ENCODE data around the gene RAB22A. TPM values are rescaled to one million over a fixed set of nuclear protein-coding genes. Genes with fewer than 3 reads are reported as not detected.

The RAB22A gene
- polyA plus RNA-seq, 3 donors, result 16.0 to 21.0 (median 20.9) TPM

DNA sequence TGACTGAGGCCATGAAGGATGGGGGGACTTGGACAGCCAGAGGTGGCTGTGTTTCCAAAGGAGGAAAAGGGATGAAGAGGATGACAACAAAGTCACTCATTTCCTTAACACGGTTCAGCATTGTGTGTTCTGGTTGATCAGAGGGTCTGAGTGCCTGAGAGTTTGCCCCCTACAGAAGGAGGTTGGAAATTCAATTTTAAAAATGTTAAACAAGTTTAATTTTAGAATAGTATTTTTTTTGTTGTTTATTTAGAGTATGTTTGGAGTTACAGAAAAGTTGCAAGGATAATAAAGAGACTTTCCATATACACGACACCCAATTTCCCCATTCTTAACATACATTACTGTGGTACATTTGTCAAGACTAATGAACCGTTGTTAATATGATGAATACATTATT is 69.2 kb downstream of the RAB22A start:
- DNase-seq, result no peak

DNA sequence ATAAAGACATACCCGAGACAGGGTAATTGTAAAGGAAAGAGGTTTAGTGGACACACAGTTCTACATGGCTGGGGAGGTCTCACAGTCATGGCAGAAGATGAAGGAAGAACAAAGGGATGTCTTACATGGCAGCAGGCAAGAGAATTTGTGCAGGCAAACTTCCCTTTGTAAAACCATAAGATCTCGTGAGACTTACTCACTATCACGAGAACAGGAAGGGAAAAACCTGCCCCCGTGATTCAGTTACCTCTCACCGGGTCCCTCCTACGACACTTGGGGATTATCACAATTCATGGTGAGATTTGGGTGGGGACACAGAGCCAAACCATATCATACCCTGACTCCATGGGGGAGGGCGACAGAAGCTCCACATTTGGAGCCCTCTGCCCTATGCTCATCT is 72.1 kb downstream of the RAB22A start:
- no peak for DNase-seq

DNA sequence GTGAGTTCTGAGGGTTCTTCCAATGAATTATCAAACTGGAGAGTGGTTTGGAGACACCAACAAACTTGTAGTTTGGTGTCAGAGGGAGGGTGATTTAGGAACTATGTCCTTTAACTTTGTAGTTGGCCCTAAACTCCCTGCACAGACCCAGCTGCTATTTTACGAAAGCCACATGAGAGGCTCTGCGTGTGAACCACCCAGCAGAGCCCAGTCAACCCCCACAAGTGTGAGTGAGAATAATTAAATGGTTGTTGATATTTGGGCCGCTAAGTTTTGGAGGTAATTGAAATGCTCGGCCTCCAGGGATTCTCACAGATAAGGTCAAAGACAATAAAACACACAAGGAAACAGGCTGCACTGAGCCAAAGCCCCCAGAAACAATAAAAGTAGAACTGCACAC is 72.6 kb downstream of the RAB22A start:
- no peak for DNase-seq

DNA sequence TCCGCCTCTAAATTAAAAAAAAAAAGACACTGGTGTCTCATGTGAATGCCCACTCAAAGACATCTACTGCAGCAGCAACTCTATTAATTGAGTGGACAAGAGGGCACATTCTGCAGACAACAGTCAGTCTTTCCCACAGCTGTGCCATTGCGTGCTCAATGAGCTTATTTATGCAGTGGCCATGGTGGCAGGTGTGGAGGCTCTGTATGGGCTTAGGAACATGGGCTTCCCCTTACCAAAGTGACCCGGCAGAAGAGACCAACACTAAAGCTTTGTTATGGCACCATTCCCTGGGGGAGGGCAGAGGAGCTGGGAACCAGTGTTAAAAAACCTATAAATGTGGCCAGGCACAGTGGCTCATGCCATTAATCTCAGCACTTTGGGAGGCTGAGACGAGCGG is 75.3 kb downstream of the RAB22A start:
- no peak for DNase-seq

DNA sequence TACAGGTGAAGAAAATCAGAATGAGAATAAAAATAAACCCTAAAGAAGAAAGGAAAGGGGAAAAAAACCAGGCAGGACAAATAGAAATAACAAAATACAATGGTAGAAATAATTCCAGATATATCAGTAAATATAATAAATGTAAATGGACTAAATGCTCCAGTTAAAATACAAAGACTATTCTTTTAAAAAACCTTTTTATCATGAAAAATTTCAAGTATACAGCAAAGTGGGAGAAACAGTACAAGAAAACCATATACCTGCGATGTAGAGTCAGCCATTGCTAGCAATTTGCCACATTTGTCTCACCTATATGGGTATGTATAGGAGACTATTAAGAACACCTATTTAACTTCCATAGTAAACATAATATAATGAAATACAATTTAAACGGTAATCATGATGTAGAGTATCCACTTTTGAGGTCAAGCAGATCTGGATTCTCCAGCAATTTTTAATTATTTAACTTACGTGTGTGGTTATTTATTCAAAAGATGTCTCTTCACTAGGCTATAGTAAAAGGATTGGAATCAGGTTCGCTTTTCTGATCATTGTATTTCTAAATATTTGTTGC is 78.6 kb downstream of the RAB22A start:
- DNase-seq, result no peak

DNA sequence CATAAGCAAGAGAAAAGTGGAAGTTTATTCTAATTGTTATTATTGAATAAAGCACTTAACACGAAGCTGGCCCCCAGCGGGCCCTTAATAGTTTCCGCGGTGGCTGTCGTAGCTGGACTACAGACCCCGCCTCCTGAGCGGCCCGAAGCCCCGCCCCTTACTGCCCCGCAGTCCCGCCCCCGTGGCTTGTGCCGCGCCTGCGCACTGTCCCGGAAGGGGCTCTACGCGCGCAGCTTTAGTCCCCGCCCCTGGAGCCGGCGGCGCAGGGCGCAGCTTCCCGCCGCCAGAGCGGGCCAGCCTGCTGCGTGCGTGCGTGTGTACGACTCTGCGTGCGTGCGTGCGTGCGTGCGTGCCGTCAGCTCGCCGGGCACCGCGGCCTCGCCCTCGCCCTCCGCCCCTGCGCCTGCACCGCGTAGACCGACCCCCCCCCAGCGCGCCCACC is 79.4 kb downstream of the RAB22A start, which contains the start of gene VAPB:
TSS of gene VAPB (plus strand) at position 348 of the 442 bp plus-strand sequence. CDS start 231 bp downstream, outside the sequence.
- DNase-seq, result peak; percentile 93

DNA sequence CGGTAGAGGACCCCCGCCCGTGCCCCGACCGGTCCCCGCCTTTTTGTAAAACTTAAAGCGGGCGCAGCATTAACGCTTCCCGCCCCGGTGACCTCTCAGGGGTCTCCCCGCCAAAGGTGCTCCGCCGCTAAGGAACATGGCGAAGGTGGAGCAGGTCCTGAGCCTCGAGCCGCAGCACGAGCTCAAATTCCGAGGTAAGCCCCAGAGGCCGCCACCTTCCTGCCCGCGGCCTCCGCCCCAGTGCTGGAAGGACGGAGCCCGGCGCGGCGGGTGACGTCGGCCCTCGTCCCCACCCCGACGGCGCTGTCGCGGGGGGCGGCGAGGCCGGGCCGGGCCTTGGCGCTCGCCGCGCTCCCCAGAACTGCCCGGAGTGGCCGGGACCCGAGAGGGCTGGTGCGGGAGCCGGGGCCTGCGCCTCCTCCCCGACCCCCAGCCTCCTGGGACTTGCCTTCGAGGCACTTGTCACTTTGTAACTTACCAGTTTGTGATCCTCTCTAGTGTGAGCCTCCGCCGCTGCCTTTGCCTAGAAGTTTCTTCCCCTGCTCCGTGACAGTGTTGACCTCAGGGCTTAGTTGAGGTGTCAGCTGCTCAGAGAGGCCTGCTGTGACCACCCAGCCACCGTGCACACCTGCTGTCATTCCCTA is 79.9 kb downstream of the RAB22A start:
- peak; percentile 22 for DNase-seq

DNA sequence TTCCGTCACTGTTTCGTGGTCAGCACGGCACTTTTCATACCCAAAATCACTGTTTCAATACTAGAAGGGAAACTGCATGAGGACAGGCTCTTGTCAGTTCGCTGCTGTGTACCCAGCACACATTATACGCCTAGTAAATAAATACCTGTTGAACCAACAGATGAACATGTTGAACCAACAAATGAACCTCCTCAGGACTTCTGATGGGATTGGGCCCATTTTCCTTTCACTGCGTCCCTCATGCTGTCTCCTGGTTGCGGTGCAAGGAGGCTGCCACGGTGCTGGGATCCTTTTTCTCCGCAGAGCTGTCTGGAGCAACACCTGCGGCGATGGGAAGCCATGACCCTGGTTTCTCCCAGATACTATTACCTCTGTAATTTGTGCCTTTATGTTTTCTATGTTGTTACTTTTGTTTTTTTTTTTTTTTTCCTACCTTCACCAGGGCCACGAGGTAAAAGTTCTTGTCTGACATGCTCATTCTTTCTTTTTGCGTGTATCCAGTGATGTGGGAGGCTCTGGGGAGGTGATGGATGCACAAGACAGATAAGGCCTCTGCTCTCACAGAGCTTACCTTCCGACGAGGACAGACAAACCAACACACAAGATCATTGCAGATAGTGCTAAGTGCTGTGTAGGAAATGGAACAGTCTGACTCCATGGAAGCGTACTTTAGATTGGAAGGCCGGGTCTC is 80.6 kb downstream of the RAB22A start:
- no peak for DNase-seq

DNA sequence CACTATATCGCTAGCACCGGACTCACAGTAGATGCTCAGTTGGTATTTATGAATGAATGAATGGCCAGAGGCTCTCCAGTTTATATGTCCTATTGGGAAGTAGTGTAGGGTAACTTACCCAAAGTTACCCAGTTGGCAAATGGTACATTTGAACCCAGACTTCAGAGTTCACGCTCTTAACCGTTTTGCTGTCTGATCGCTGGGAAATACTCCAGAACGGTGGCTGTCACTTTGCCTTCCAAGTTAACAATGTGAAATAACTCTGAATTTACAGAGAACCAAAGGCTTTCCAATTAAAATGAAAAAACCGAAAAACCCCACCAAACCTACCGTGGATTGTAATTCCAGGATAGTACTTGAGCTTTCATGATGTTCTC is 81.1 kb downstream of the RAB22A start:
- DNase-seq, result no peak

DNA sequence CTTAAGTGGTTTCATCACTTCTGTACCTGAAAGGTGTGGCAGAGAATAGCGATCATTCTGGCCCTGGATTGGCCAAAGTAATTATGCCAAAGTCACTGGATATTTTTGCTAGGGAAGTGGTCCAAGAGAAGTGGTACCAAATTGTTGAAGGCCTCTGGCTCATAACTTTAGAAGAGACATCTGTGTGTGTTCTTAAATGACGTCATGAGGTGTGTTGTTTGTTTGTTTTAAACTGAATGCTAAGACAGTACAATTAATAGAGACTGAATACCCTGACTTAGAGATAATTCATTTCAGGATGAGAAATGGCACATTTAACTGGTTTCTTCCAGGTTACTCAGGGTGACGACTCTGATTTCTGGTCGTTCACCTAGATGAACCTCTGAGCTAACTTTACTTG is 82.8 kb downstream of the RAB22A start:
- DNase-seq, result no peak

DNA sequence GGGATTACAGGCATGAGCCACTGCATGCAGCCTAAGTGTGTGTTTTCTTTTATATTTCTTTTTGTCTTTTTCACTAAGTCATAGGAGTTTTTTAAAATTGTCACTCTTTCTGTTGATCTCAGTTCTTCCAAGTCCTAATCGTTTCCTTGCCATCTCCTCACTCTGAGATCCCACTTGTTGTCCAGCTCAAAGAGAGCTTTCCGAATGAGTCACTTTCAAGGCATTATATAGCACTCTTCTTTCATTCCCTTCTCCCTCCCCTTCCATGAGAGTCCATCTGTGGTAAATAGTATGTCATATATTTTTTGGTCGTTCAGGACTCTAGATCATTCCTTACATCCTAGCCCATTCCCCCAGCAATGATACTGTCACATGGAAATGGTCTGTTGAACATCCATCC is 83.8 kb downstream of the RAB22A start:
- DNase-seq, result no peak

DNA sequence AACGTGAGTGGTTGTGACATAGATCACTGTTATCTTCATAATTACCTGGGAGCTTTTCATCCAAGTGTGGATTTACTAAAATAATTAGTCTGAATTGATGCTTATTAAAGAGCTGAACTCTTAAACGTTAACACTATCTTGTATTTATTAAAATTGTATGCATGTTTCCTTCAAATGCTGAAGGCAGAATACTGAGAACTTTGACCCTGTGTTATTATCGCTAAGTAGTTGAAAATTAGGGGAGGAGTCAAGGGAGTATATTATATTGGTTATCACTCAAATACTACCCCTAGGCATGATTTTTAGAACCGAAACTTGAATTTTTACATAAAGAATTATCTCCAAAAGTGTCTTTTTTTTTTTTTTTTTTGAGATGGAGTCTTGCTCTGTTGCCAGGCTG is 85.3 kb downstream of the RAB22A start:
- no peak for DNase-seq

DNA sequence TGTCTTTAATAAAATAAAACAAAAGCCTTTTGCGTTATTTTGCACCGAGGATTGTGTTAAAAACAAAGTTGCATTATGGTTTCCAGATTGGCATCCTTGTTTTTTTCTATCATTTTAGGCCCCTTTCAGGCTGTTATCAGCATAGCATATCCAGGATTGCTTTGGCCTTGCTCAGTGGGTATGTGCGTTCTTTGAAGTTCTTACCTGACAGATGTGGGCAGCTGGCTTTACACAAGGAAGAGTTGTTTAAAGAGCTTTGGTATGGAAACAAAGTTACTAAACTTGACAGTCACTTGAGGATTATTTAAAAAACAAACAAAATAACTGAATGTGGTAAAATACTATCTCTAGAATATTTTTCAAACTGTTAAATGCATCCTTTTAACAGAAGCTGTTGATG is 86.1 kb downstream of the RAB22A start:
- DNase-seq, result no peak

DNA sequence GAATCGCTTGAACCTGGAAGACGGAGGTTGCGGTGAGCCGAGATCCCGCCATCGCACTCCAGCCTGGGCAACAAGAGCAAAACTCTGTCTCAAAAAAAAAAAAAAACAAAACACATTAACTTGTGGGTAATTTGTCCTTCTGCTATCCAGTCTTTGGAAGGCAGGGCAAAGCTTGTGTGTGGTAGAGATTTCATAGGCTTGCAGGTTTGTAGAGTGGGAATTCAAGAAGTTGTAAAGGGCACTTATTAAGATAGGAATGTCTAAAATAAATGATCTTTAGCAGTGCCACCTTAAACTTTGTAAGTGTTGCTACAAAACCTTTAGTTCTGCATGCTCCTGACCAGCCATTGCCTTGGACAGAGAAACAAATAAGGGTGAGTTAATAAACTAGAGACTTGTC is 87.9 kb downstream of the RAB22A start:
- DNase-seq, result no peak

DNA sequence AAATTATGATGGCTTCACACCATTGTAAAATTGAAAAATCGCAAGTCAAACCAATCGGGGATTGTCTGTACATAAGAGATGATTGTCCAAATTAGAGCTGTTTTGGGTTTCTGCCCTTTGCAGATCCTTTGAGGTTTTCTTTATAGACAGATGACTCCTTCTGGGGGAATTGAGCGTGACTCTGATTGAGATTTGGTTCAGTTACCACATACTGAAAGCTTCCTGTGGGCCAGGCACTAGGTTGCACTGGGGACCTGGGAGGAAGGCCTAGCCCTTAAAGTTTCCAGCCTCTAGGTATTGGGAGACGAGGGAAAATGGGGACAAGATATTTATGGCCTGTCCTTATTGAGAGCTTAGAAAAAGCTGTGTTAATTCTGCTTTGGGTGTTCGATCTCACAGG is 88.7 kb downstream of the RAB22A start:
- no peak for DNase-seq

DNA sequence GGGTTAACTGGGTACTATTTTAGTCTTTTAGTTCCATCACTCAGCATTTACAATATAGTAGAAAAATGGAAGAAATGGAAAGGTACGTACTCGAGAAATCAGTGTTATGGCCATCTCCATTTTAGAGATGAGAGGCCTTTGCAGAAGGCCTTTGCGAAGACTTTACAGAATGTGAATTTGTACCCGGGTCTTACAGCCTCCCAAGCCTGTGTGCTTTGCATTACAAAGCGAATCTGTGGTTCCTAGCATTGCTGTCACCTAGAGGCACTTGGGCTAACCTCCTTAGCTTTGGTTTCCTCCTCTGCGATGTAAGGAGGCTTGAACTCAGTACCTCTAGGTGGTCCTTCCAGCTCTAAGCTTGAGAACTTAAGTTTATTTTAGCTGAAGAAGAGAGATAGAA is 90.4 kb downstream of the RAB22A start:
- DNase-seq, result no peak

DNA sequence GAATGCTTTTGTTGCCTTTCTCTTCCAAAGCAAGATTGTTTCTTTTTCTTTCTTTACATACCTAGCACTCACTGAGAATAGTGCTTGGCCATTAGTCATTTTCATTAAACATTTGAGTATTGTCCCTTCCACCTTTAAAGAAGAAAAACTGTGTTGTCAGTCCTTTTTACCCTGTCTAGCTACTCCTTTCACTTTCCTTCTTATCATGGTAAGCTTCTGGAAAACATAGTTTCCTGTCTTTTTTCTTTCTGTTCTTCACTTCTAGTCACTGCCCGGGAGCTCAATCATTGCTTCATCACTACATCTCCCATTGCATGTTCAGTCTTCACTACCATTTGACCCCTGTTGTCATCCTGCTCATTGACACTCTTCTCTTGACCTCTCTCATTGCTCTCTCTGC is 91.6 kb downstream of the RAB22A start:
- DNase-seq, result no peak

DNA sequence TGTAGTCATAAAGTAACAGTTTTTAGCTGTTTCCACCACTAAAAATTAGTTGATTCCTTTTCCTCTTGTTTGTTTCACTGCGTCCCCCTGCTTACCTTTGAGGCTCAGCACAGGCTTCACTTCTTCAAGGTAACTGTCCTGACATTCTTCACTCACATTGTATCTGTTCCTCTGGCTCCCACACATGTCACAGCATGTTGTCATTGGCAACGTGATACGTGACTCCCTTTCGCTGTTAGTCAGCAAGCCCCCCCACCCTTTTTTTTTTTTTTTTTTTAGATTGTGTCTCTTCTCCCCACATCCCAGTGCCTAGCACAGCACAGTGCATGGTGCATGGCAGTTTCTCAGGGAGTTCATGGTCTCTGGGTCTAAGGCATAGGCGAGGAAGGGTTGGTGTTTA is 92.8 kb downstream of the RAB22A start:
- DNase-seq, result peak; percentile 23

DNA sequence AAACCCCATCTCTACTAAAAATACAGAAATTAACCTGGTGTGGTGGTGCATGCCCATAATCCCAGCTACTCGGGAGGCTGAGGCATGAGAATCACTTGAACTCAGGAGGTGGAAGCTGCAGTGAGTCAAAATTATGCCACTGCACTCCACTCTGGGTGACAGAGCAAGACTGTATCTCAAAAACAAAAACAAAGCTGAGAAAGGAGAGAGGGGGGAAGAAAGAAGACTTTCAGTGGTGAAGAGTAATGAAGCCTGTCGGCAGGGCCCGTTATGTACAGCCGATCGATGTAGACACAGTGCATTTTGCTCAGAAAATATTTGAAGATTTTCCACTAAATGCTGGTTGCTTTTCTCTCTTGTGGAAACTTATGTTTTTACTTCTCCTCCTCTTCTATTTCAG is 93.3 kb downstream of the RAB22A start:
- no peak for DNase-seq

DNA sequence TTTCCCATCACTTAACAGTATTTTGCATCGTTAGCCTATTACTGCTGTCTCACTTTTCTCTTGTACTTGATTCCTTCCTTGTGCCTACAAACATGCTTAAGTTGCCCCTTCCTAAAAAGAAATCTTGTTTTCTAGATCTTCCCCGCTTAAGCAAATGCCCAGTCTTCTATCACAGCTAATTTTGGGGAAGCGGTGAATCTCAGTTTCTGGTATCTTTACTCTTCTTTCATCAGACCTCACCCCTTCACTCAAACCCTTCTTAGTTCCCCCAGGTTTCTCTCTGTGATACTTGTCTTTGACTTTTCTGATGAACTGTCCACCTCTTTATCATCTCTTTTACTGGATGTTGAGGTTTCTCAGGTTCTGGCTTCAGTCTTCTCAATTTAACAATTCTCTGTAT is 93.8 kb downstream of the RAB22A start:
- DNase-seq, result no peak

DNA sequence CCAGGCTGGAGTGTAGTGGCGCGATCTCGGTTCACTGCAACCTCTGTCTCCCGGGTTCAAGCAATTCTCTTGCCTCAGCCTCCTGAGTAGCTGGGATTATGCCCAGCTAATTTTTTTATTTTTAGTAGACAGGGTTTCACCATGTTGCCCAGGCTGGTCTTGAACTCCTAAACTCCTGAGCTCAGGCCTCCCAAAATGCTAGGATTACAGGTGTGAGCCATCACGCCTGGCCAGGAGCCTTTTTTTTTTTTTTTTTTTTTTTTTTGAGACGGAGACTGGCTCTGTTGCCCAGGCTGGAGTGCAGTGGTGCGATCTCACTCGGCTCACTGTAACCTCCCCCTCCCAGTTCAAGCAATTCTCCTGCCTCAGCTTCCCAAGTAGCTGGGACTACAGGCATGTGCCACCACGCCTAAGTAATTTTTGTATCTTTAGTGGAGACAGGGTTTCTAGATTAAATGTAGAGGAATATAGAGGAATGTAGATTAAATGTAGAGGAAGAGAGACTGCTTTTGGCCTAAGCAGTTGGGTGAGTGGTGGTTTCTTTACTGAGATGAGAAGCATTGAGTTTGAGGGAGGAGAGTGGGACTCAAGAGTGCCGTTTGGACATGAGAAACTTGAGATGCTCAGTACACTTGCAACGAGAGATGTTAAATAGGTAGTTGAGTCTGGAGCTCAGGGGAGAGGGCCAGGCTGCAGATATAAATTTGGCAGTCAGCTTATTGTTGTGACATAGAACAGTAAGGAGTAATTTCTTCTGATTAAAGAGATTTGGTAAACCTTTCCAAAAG is 96.2 kb downstream of the RAB22A start:
- no peak for DNase-seq

DNA sequence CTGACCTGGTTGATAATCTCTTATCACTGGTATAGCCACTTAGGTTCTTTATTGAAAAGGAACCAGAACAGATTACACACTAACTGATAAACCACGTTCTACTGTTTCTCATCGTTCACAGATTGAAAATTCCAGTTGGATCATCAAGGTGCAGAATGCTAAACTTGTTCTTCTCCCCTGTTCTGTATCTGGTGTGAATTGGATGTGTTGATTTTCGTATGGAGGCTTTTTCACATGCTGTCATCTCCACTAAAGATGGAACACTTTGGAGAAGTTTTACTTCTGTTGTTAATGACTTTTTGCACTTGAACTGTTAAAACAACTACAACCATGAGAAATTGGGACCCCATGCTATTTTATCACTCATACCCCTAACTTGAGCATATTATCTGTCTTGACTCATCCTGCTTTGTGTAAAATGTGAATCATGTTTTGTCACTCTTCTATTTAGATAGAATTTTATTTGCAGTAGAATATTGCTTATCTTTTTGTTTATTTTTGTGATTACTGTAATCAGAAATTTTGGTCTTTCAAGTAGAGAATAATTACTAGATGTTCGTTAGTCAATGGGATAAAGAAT is 97.0 kb downstream of the RAB22A start:
- DNase-seq, result no peak

Measured in renal pelvis (tissue), 4 donors.